Measurements from ENCODE around the gene ILK. TPM values are rescaled to one million over a fixed set of nuclear protein-coding genes. Genes with fewer than 3 reads are reported as not detected.

Gene ILK
- total and polyA plus RNA-seq, 2 of the 13 experiments (the other 11 are each of a cell fraction or from before 2014, with no cell fraction given), result 70.3 to 108 TPM

GRCh38 chr11:6656936-6657335 lies 53.4 kb downstream of the ILK start:
- no peaks in the 10 kb centered on the region for H3K36me3 ChIP-seq (replicated peaks in 1 of 2; ENCODE audit: control insufficient read depth in 1 of 2, insufficient read depth in 2 of 2, low read length in 2 of 2)
- in situ Hi-C loops (cut with HindIII; ENCODE audit: extremely low pct_ligation_motif_present, low pct_unique_long_range_greater_than_20kb), result no loop called here
- no peak overlapping the region for H3K27ac ChIP-seq (ENCODE audit: extremely low read length, insufficient read depth, low read length)
- no peak overlapping the region for H3K9ac ChIP-seq (ENCODE audit: insufficient read depth, low read depth, low read length)
- no peak overlapping the region for H3K4me2 ChIP-seq (ENCODE audit: low read depth, low read length)
- no peaks in the 10 kb centered on the region for H3K9me3 ChIP-seq (ENCODE audit: low read length)
- FAIRE-seq (no peak), DNase-seq (ENCODE audit: low spot score) (no peak), ATAC-seq (no peak)
- H4K20me1 ChIP-seq (ENCODE audit: insufficient read depth, low read length), result no peaks in the 10 kb centered on the region
- no peaks in the 10 kb centered on the region for H3K79me2 ChIP-seq (ENCODE audit: insufficient read depth, low read length)
- H3K4me3 ChIP-seq (replicated peaks in 1 of 3; ENCODE audit: insufficient read depth in 1 of 3, low read depth in 2 of 3, low read length in 3 of 3), result no peak overlapping the region
- no TSS peak for BruUV-seq (replicated peaks)
- peaks cover 14 to 74% of the 10 kb centered on the region in 2 experiments for H3K27me3 ChIP-seq (ENCODE audit: control insufficient read depth in 1 of 2, insufficient read depth in 2 of 2, low read length in 2 of 2)
- WGBS (ENCODE audit: low lambda C conversion rate), result 5% methylated on average over 5 of the region's 5 CpGs
- ChIA-PET POLR2A (no interaction called here), CTCF (ENCODE audit: low intra/inter-chr PET ratio, low total read pairs) (no interaction called here)
- intact Hi-C loops (cut with micrococcal nuclease; ENCODE audit: unreplicated experiment), result no loop called here
- peaks cover 12% of the 10 kb centered on the region for H3K4me1 ChIP-seq (ENCODE audit: insufficient read depth, low read length)
- no peak overlapping the region for H2AFZ ChIP-seq (ENCODE audit: low read length)
- TF ChIP-seq ZBTB33 (CRISPR knock-in tag; IDR thresholded peaks at IDR 0.05) (no peak), ZNF180 (CRISPR knock-in tag; IDR thresholded peaks at IDR 0.05; ENCODE audit: borderline replicate concordance, low read depth) (no peak), EHMT2 (IDR thresholded peaks at IDR 0.05; ENCODE audit: borderline replicate concordance, low read depth, low read length) (no peak), ZNF609 (CRISPR knock-in tag; IDR thresholded peaks at IDR 0.05; ENCODE audit: borderline replicate concordance) (no peak), MAF1 (CRISPR knock-in tag; IDR thresholded peaks at IDR 0.05; ENCODE audit: borderline replicate concordance) (no peak), PRDM15 (CRISPR knock-in tag; IDR thresholded peaks at IDR 0.05) (no peak), RNF219 (CRISPR knock-in tag; IDR thresholded peaks at IDR 0.05) (no peak), ZNF264 (CRISPR knock-in tag; IDR thresholded peaks at IDR 0.05) (no peak), MIER3 (CRISPR knock-in tag; IDR thresholded peaks at IDR 0.05; ENCODE audit: borderline replicate concordance) (no peak), ZEB1 (IDR thresholded peaks at IDR 0.05; ENCODE audit: insufficient replicate concordance, low read depth) (no peak), PHB2 (IDR thresholded peaks at IDR 0.05; ENCODE audit: partially characterized antibody) (no peak), ZNF83 (CRISPR knock-in tag; IDR thresholded peaks at IDR 0.05; ENCODE audit: borderline replicate concordance) (no peak)
